GM23338 (cell line): Measurements from ENCODE around the gene SLC9C1. TPM values are rescaled to one million over a fixed set of nuclear protein-coding genes. Genes with fewer than 3 reads are reported as not detected.

Experiments
- ATAC-seq: fragments of 200-7000 bp; cut with Tn5 transposase; 3 replicates; pipeline ENCODE4 v1.9.1; 2020
- DNase-seq: peaks from one replicate; pipeline ENCODE4 v3.0.0-alpha.2; 2015; ENCODE audit warnings: low spot score
- H2AFZ ChIP-seq: fragments of 200-600 bp; sonication (generic); 2 replicates; pipeline ENCODE4 v1.8.0; 2016; ENCODE audit warnings: antibody characterized with exemption, mild to moderate bottlenecking, moderate library complexity
- H3F3A ChIP-seq: fragments of 200-600 bp; sonication (generic); replicated peaks from 2 replicates; pipeline ENCODE4 v1.8.0; 2017; ENCODE audit warnings: antibody characterized with exemption, mixed run types, low read depth
- H3K27ac ChIP-seq: fragments of 200-600 bp; sonication (generic); 2 replicates; pipeline ENCODE4 v1.6.1; 2016; ENCODE audit warnings: low read depth
- H3K27me3 ChIP-seq: fragments of 200-600 bp; sonication (generic); 2 replicates; pipeline ENCODE4 v1.8.0; 2016; ENCODE audit warnings: mild to moderate bottlenecking, mixed run types, moderate library complexity; ENCODE audit not compliant: insufficient read depth
- H3K36me3 ChIP-seq: fragments of 200-600 bp; sonication (generic); 2 replicates; pipeline ENCODE4 v1.8.0; 2016; ENCODE audit warnings: mild to moderate bottlenecking; ENCODE audit not compliant: insufficient read depth
- H3K4me1 ChIP-seq: fragments of 200-600 bp; sonication (generic); 2 replicates; pipeline ENCODE4 v1.8.0; 2016; ENCODE audit warnings: mild to moderate bottlenecking, moderate library complexity; ENCODE audit not compliant: insufficient read depth
- H3K4me2 ChIP-seq: fragments of 200-600 bp; sonication (generic); 2 replicates; pipeline ENCODE4 v1.7.1; 2017; ENCODE audit warnings: mixed run types
- H3K4me3 ChIP-seq: fragments of 200-600 bp; sonication (generic); 2 replicates; pipeline ENCODE4 v1.6.1; 2016; ENCODE audit warnings: mixed run types
- H3K79me2 ChIP-seq: fragments of 200-600 bp; sonication (generic); replicated peaks from 2 replicates; pipeline ENCODE4 v1.8.0; 2017; ENCODE audit warnings: mild to moderate bottlenecking; ENCODE audit not compliant: insufficient read depth
- H3K9me2 ChIP-seq: fragments of 200-600 bp; sonication (generic); 2 replicates; pipeline ENCODE4 v1.8.0; 2017; ENCODE audit not compliant: insufficient read depth
- H4K20me1 ChIP-seq: fragments of 200-600 bp; sonication (generic); replicated peaks from 2 replicates; pipeline ENCODE4 v1.8.0; 2017; ENCODE audit warnings: mild to moderate bottlenecking; ENCODE audit not compliant: insufficient read depth
- H3K27ac Mint-ChIP-seq: 2 replicates; pipeline ENCODE4 v1.8.0; 2020; ENCODE audit warnings: inconsistent platforms, mild to moderate bottlenecking, moderate library complexity, mixed read lengths
- H3K27me3 Mint-ChIP-seq: 3 replicates; pipeline ENCODE4 v1.8.0; 2022; ENCODE audit warnings: low read depth, mild to moderate bottlenecking, moderate library complexity, mixed read lengths, inconsistent platforms; ENCODE audit not compliant: insufficient read depth, poor library complexity
- H3K36me3 Mint-ChIP-seq: 3 replicates; pipeline ENCODE4 v1.8.0; 2021; ENCODE audit warnings: low read depth, mild to moderate bottlenecking, inconsistent platforms, moderate library complexity, mixed read lengths
- H3K4me1 Mint-ChIP-seq: 3 replicates; pipeline ENCODE4 v1.8.0; 2020; ENCODE audit warnings: mild to moderate bottlenecking, inconsistent platforms, mixed read lengths
- H3K4me3 Mint-ChIP-seq: 3 replicates; pipeline ENCODE4 v1.8.0; 2021; ENCODE audit warnings: moderate library complexity, mild to moderate bottlenecking, inconsistent platforms, mixed read lengths
- H3K9me3 Mint-ChIP-seq: 3 replicates; pipeline ENCODE4 v1.8.0; 2020; ENCODE audit warnings: moderate library complexity, mild to moderate bottlenecking, inconsistent platforms, mixed read lengths
- CREB1 ChIP-seq: fragments of 250-450 bp; sonication (Bioruptor Pico); IDR thresholded peaks from 2 replicates; pipeline ENCODE4 v1.5.0; 2020; ENCODE audit warnings: low read depth, mild to moderate bottlenecking, moderate library complexity
- EZH2 ChIP-seq: fragments of 200-600 bp; sonication (generic); IDR thresholded peaks from one replicate; pipeline ENCODE4 v1.8.0; 2017; ENCODE audit warnings: antibody characterized with exemption, mild to moderate bottlenecking, low read depth; ENCODE audit not compliant: unreplicated experiment
- EZH2phosphoT487 ChIP-seq: fragments of 200-600 bp; sonication (generic); IDR thresholded peaks from one replicate; pipeline ENCODE4 v1.8.1; 2018; ENCODE audit warnings: antibody characterized with exemption; ENCODE audit not compliant: unreplicated experiment
- NANOG ChIP-seq: IDR thresholded peaks from 2 replicates; pipeline ENCODE4 v1.6.1; 2016; ENCODE audit warnings: antibody characterized with exemption, borderline replicate concordance
- POLR2AphosphoS5 ChIP-seq: IDR thresholded peaks from 2 replicates; pipeline ENCODE4 v1.6.1; 2016; ENCODE audit warnings: antibody characterized with exemption, low read depth
- REST ChIP-seq: IDR thresholded peaks from one replicate; pipeline ENCODE4 v1.6.1; 2018; ENCODE audit warnings: antibody characterized with exemption; ENCODE audit not compliant: unreplicated experiment
- STAT1 ChIP-seq: IDR thresholded peaks from one replicate; pipeline ENCODE4 v1.6.1; 2016; ENCODE audit warnings: antibody characterized with exemption; ENCODE audit not compliant: unreplicated experiment
- ZNF114 ChIP-seq: fragments of 250-450 bp; sonication (Bioruptor Pico); IDR thresholded peaks from 2 replicates; pipeline ENCODE4 v1.5.0; 2020; ENCODE audit warnings: mild to moderate bottlenecking, moderate library complexity
- ZNF331 ChIP-seq: fragments of 250-450 bp; sonication (Bioruptor Pico); IDR thresholded peaks from 2 replicates; pipeline ENCODE4 v1.5.0; 2020; ENCODE audit warnings: low read depth, mild to moderate bottlenecking, moderate library complexity
- polyA plus RNA-seq: library from polyadenylated mRNA; unstranded; fragments of >200 nt; fragmentation: Nextera tagmentation; extraction: Ambion mirVana; gene quantifications from 2 replicates; pipeline ENCODE4 v1.2.1, GENCODE V29; 2016
- total RNA-seq: library from RNA; depleted of rRNA; stranded (reverse); fragments of >200 nt; shearing (Covaris generic); gene quantifications from 2 replicates; pipeline ENCODE4 v1.2.3, GENCODE V29; 2014
- TF ChIP-seq, protein P1 (sequence below), 2 experiments: fragments of 200-600 bp in 1 of 2; sonication (generic) in 1 of 2; conservative IDR thresholded peaks; 2 replicates each; pipeline versions ENCODE4 v1.5.1 to v1.6.1; 2016 to 2017; ENCODE audit warnings: antibody characterized with exemption in 2 of 2, low read depth in 2 of 2, mild to moderate bottlenecking in 2 of 2, moderate library complexity in 1 of 2

The SLC9C1 gene
- total and polyA plus RNA-seq, 2 experiments from 2014 or later: 0.97 to 1.8 TPM

- TF ChIP-seq REST (no peak), ZNF114 (CRISPR knock-in tag) (no peak), NANOG (peak; percentile 69; the same call in 1 of the 2 replicates)
Observed at GRCh38 chr3:112126511-112126911, 167.5 kb downstream of the SLC9C1 start (continued).

DNA sequence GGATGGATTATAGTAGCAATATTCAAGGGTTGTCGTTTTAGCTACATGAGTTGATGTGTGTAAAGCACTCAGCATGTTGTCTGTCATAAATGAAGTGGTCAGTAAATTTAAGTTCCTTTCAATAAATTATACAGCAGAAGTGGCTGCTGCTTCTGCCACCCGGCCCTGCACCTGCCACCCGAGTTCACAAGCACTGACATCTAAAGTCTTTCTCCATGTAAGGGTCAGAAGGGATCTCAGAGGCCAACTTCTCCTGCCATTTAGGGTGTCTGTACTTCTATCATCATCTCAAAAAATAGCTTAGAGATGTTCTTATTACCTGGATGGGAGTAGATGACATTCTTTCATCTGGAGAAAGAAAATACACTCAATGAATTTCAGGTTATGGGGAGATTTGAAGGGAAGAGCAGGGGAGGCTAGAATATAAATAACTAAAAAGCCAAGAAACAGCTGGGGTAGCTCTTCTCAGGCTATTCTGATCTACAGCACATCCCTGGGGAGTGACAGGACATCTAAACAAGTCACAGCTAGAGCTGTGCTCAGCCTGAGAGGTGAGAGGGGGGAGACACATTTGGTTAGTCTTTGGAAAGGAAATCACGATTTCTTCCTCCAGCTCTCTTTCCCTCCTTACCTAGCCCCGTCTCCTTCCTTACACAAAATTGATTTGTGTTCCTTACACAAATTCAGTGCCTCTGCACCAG, 169.0 kb downstream of the SLC9C1 start:
- Histone ChIP-seq H2AFZ (no peak overlapping the region), H3K36me3 (no peaks in the 10 kb centered on the region; the same call in 1 of the 2 replicates), H3K27ac (peak overlapping the region; percentile 83; the same call in 1 of the 2 replicates), H3F3A (no peaks in the 10 kb centered on the region), H3K4me3 (no peak overlapping the region), H3K4me2 (peak overlapping the region; percentile 47; the same call in 1 of the 2 replicates), H3K79me2 (no peaks in the 10 kb centered on the region), H3K27me3 (no peaks in the 10 kb centered on the region), H3K9me2 (no peaks in the 10 kb centered on the region), H4K20me1 (no peaks in the 10 kb centered on the region), H3K4me1 (peaks cover 40% of the 10 kb centered on the region)
- no peak overlapping the region; the same call in 2 of the 3 replicates for H3K4me3 Mint-ChIP-seq
- no peak for DNase-seq
- H3K4me1 Mint-ChIP-seq: peaks cover 48% of the 10 kb centered on the region
- peaks cover 1% of the 10 kb centered on the region for H3K27me3 Mint-ChIP-seq
- TF ChIP-seq CREB1 (CRISPR knock-in tag): no peak
- TF ChIP-seq STAT1: no peak
- no peak for TF ChIP-seq ZNF114 (CRISPR knock-in tag)
- TF ChIP-seq POLR2AphosphoS5: no peak
- TF ChIP-seq NANOG: no peak
- TF ChIP-seq ZNF331 (CRISPR knock-in tag): no peak
- TF ChIP-seq, protein P1, sequence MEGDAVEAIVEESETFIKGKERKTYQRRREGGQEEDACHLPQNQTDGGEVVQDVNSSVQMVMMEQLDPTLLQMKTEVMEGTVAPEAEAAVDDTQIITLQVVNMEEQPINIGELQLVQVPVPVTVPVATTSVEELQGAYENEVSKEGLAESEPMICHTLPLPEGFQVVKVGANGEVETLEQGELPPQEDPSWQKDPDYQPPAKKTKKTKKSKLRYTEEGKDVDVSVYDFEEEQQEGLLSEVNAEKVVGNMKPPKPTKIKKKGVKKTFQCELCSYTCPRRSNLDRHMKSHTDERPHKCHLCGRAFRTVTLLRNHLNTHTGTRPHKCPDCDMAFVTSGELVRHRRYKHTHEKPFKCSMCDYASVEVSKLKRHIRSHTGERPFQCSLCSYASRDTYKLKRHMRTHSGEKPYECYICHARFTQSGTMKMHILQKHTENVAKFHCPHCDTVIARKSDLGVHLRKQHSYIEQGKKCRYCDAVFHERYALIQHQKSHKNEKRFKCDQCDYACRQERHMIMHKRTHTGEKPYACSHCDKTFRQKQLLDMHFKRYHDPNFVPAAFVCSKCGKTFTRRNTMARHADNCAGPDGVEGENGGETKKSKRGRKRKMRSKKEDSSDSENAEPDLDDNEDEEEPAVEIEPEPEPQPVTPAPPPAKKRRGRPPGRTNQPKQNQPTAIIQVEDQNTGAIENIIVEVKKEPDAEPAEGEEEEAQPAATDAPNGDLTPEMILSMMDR (conservative IDR thresholded peaks at IDR 0.05; ENCODE audit: low read depth in 2 of 2): no peak
- no peak for TF ChIP-seq EZH2
- TF ChIP-seq REST: no peak
- TF ChIP-seq EZH2phosphoT487: no peak
- H3K9me3 Mint-ChIP-seq: no peaks in the 10 kb centered on the region
- H3K27ac Mint-ChIP-seq: peak overlapping the region; percentile 90
- H3K36me3 Mint-ChIP-seq: peaks cover 4% of the 10 kb centered on the region; the same call in 1 of the 3 replicates
- no peak for ATAC-seq
